H1 (cell line): Measurements from ENCODE around the gene CPEB1. TPM values are rescaled to one million over a fixed set of nuclear protein-coding genes. Genes with fewer than 3 reads are reported as not detected.

Experiments
- CTCF ChIA-PET: fragments of 300-600 bp; sonication (Branson Sonifier 250); formaldehyde crosslinking; loops from one replicate; lab custom pipeline; 2021; ENCODE audit not compliant: partially characterized antibody; lab: Charles Lee
- POLR2A ChIA-PET: fragments of 300-600 bp; sonication (Branson Sonifier 250); formaldehyde crosslinking; loops from one replicate; lab custom pipeline; 2021; ENCODE audit warnings: inconsistent platforms; ENCODE audit not compliant: partially characterized antibody; lab: Charles Lee
- DNase-seq, 2 experiments: peaks; one replicate each; pipeline versions ENCODE4 v3.0.0 to v3.0.0-alpha.2; 2010 to 2022; ENCODE audit warnings: low spot score in 2 of 2, low read depth in 1 of 2, mixed read lengths in 1 of 2
- FAIRE-seq: peaks from 2 replicates; lab custom pipeline; 2011; peaks lifted over from hg19 to GRCh38; lab: Jason Lieb, UNC
- H2AFZ ChIP-seq: 2 replicates; pipeline ENCODE4 v1.8.1; 2012; ENCODE audit warnings: low read length, inconsistent platforms
- H2AK5ac ChIP-seq: 2 replicates; pipeline ENCODE4 v1.6.1; 2013; ENCODE audit warnings: low read depth, low read length
- H2BK120ac ChIP-seq: replicated peaks from 2 replicates; pipeline ENCODE3; 2013; ENCODE audit warnings: low read depth, low read length, inconsistent platforms
- H2BK12ac ChIP-seq: 2 replicates; pipeline ENCODE4 v1.6.1; 2013; ENCODE audit warnings: low read depth, low read length
- H2BK15ac ChIP-seq: 2 replicates; pipeline ENCODE4 v1.6.1; 2013; ENCODE audit warnings: low read length
- H2BK20ac ChIP-seq: 2 replicates; pipeline ENCODE4 v1.6.1; 2013; ENCODE audit warnings: low read length
- H2BK5ac ChIP-seq: 2 replicates; pipeline ENCODE4 v1.6.1; 2013; ENCODE audit warnings: low read depth, low read length
- H3K14ac ChIP-seq: 2 replicates; pipeline ENCODE4 v1.6.1; 2013; ENCODE audit warnings: inconsistent platforms; ENCODE audit not compliant: insufficient read length
- H3K18ac ChIP-seq: 2 replicates; pipeline ENCODE4 v1.6.1; 2013; ENCODE audit warnings: low read length; ENCODE audit errors: extremely low read depth
- H3K23ac ChIP-seq: 2 replicates; pipeline ENCODE4 v1.6.1; 2013; ENCODE audit warnings: inconsistent platforms; ENCODE audit not compliant: insufficient read length
- H3K23me2 ChIP-seq: 2 replicates; pipeline ENCODE4 v1.6.1; 2013; ENCODE audit warnings: low read depth, low read length
- H3K27ac ChIP-seq: 2 replicates; pipeline ENCODE4 v1.6.1; 2011; ENCODE audit warnings: low read depth, low read length, inconsistent platforms
- H3K27me3 ChIP-seq, 4 experiments: replicated peaks in 1 of 4; 1 replicate in 1 of 4; 2 replicates in 3 of 4; pipeline versions ENCODE4 v1.6.1 to v1.8.1; 2011 to 2013; ENCODE audit warnings: low read length in 3 of 4, mild to moderate bottlenecking in 3 of 4, inconsistent platforms in 2 of 4, mixed read lengths in 2 of 4, moderate library complexity in 1 of 4; ENCODE audit not compliant: control insufficient read depth in 3 of 4, insufficient read depth in 3 of 4; ENCODE audit errors: extremely low read depth in 1 of 4
- H3K36me3 ChIP-seq, 4 experiments: 2 replicates each; pipeline versions ENCODE4 v1.6.1 to v1.8.1; 2011 to 2013; ENCODE audit warnings: mild to moderate bottlenecking in 4 of 4, low read length in 3 of 4, moderate library complexity in 2 of 4, control low read depth in 1 of 4, inconsistent platforms in 1 of 4; ENCODE audit not compliant: insufficient read depth in 4 of 4, control insufficient read depth in 2 of 4
- H3K4ac ChIP-seq: replicated peaks from 2 replicates; pipeline ENCODE3; 2013; ENCODE audit warnings: low read length, low read depth, mixed read lengths, inconsistent platforms; ENCODE audit not compliant: insufficient read length
- H3K4me1 ChIP-seq, 4 experiments: replicated peaks in 1 of 4; 1 replicate in 1 of 4; 2 replicates in 3 of 4; pipeline versions ENCODE4 v1.6.1 to v1.8.1; 2011 to 2013; ENCODE audit warnings: low read length in 3 of 4, inconsistent platforms in 2 of 4, mixed read lengths in 1 of 4; ENCODE audit not compliant: insufficient read depth in 4 of 4, control insufficient read depth in 3 of 4
- H3K4me2 ChIP-seq, 2 experiments: 2 replicates each; pipeline versions ENCODE4 v1.6.1 to v1.8.1; 2011 to 2013; ENCODE audit warnings: low read depth in 2 of 2, low read length in 2 of 2, control low read depth in 1 of 2, inconsistent platforms in 1 of 2, mild to moderate bottlenecking in 1 of 2; ENCODE audit not compliant: insufficient read depth in 1 of 2
- H3K4me3 ChIP-seq, 4 experiments: fragments of 200-600, 300-600 bp in 1 of 4; sonication (generic), shearing (Covaris generic), sonication (Bioruptor Twin) in 1 of 4; 2 replicates each; pipeline versions ENCODE4 v1.5.1 to v1.8.1; 2011 to 2016; ENCODE audit warnings: low read length in 4 of 4, low read depth in 3 of 4, control low read depth in 2 of 4, inconsistent platforms in 2 of 4, mild to moderate bottlenecking in 2 of 4, mixed read lengths in 1 of 4, moderate library complexity in 1 of 4; ENCODE audit not compliant: insufficient read depth in 2 of 4; ENCODE audit errors: extremely low read depth in 1 of 4
- H3K56ac ChIP-seq: replicated peaks from 2 replicates; pipeline ENCODE3; 2013; ENCODE audit warnings: low read depth, mild to moderate bottlenecking, mixed read lengths, low read length, inconsistent platforms; ENCODE audit not compliant: insufficient read length
- H3K79me1 ChIP-seq: 2 replicates; pipeline ENCODE4 v1.6.1; 2013; ENCODE audit warnings: low read depth, low read length, control low read depth
- H3K79me2 ChIP-seq, 2 experiments: 2 replicates each; pipeline versions ENCODE4 v1.6.1 to v1.8.1; 2012 to 2013; ENCODE audit warnings: low read length in 2 of 2, mild to moderate bottlenecking in 2 of 2, inconsistent platforms in 1 of 2; ENCODE audit not compliant: insufficient read depth in 2 of 2, control insufficient read depth in 1 of 2
- H3K9ac ChIP-seq, 4 experiments: replicated peaks in 1 of 4; 1 replicate in 1 of 4; 2 replicates in 3 of 4; pipeline versions ENCODE4 v1.6.1 to v1.8.1; 2011 to 2013; ENCODE audit warnings: low read depth in 3 of 4, low read length in 3 of 4, control low read depth in 2 of 4, mild to moderate bottlenecking in 2 of 4, moderate library complexity in 2 of 4, inconsistent platforms in 1 of 4; ENCODE audit errors: extremely low read depth in 1 of 4
- H3K9me3 ChIP-seq, 2 experiments: 2 replicates each; pipeline versions ENCODE4 v1.6.1 to v1.8.1; 2012 to 2013; ENCODE audit warnings: mild to moderate bottlenecking in 2 of 2, moderate library complexity in 2 of 2, control low read depth in 1 of 2, inconsistent platforms in 1 of 2, low read depth in 1 of 2, low read length in 1 of 2, mixed read lengths in 1 of 2; ENCODE audit not compliant: insufficient read depth in 2 of 2
- H4K20me1 ChIP-seq, 2 experiments: replicated peaks in 1 of 2; 2 replicates each; pipeline versions ENCODE3 to v1.8.1; 2011 to 2013; ENCODE audit warnings: inconsistent platforms in 2 of 2, low read length in 2 of 2, mild to moderate bottlenecking in 1 of 2; ENCODE audit not compliant: insufficient read depth in 2 of 2, control insufficient read depth in 1 of 2
- H4K5ac ChIP-seq: 2 replicates; pipeline ENCODE4 v1.6.1; 2013; ENCODE audit warnings: low read length, low read depth, mixed read lengths, inconsistent platforms; ENCODE audit not compliant: insufficient read length
- H4K8ac ChIP-seq: 2 replicates; pipeline ENCODE4 v1.8.0; 2013; ENCODE audit warnings: mild to moderate bottlenecking, moderate library complexity, low read length, inconsistent platforms; ENCODE audit not compliant: insufficient read depth; ENCODE audit errors: extremely low read depth
- H4K91ac ChIP-seq: replicated peaks from 2 replicates; pipeline ENCODE3; 2013; ENCODE audit warnings: low read length, mixed read lengths, inconsistent platforms; ENCODE audit not compliant: insufficient read length
- BCL11A ChIP-seq, 2 experiments: IDR thresholded peaks; one replicate each; pipeline ENCODE4 v1.6.1; 2011; ENCODE audit warnings: low read depth in 2 of 2, low read length in 2 of 2, mild to moderate bottlenecking in 2 of 2
- CEBPB ChIP-seq: IDR thresholded peaks from 2 replicates; pipeline ENCODE4 v1.6.1; 2012; ENCODE audit warnings: low read depth, low read length
- CHD1 ChIP-seq: IDR thresholded peaks from 2 replicates; pipeline ENCODE4 v1.6.1; 2012; ENCODE audit warnings: low read depth, low read length, improper control_type of control experiment
- GABPA ChIP-seq: IDR thresholded peaks from 2 replicates; pipeline ENCODE4 v1.6.1; 2011; ENCODE audit warnings: mild to moderate bottlenecking, low read length, moderate library complexity, borderline replicate concordance; ENCODE audit not compliant: insufficient read depth
- JUN ChIP-seq: IDR thresholded peaks from 2 replicates; pipeline ENCODE4 v1.6.1; 2011; ENCODE audit warnings: low read depth, mild to moderate bottlenecking, improper control_type of control experiment, low read length
- NANOG ChIP-seq: IDR thresholded peaks from 2 replicates; pipeline ENCODE4 v1.6.1; 2011; ENCODE audit warnings: low read length, low read depth, mild to moderate bottlenecking, inconsistent platforms; ENCODE audit not compliant: insufficient read depth, poor library complexity, severe bottlenecking
- POLR2A ChIP-seq, 2 experiments: IDR thresholded peaks; 1 replicate in 1 of 2; 2 replicates in 1 of 2; pipeline ENCODE4 v1.6.1; 2011; ENCODE audit warnings: low read depth in 2 of 2, low read length in 2 of 2, mild to moderate bottlenecking in 2 of 2; ENCODE audit errors: control extremely low read depth in 1 of 2
- RNF2 ChIP-seq: fragments of 200-900, 300-1000 bp; sonication (generic); IDR thresholded peaks from 2 replicates; pipeline ENCODE4 v1.7.1; 2016; ENCODE audit warnings: borderline replicate concordance, low read depth, mild to moderate bottlenecking, antibody characterized with exemption, low read length; ENCODE audit not compliant: poor library complexity, severe bottlenecking; ENCODE audit errors: missing control alignments
- SUZ12 ChIP-seq: fragments of 200-600 bp; sonication (generic); IDR thresholded peaks from 2 replicates; pipeline ENCODE4 v1.6.1; 2012; ENCODE audit warnings: mild to moderate bottlenecking, inconsistent platforms, low read length, moderate library complexity, mixed read lengths
- WGBS, 2 experiments: shearing (Covaris generic) in 1 of 2; methylation state at CpG; one replicate each; pipeline versions ENCODE4 v1.1.6 to v1.1.7; 2013 to 2015; ENCODE audit warnings: low lambda C conversion rate in 2 of 2, mixed read lengths in 2 of 2, inconsistent platforms in 1 of 2, low coverage in 1 of 2, missing lambda C conversion rate in 1 of 2; ENCODE audit not compliant: insufficient replicate concordance in 2 of 2, insufficient coverage in 1 of 2, insufficient read length in 1 of 2; ENCODE audit errors: extremely low coverage in 1 of 2, missing lambda C conversion rate in 1 of 2; 5-methylcytosine and 5-hydroxymethylcytosine counted together
- polyA plus RNA-seq, 7 experiments: library from polyadenylated mRNA; depleted of rRNA in 3 of 7; stranded (reverse) in 5 of 7; unstranded in 2 of 7; fragments of >200 nt in 5 of 7; fragments of 200-250 nt in 2 of 7; gene quantifications; 1 replicate in 5 of 7; 2 replicates in 1 of 7; 4 replicates in 1 of 7; pipeline versions ENCODE4 v1.2.1 to v1.2.3, GENCODE V29; 2011 to 2013; ENCODE audit warnings: missing spikeins in 2 of 7, mixed read lengths in 2 of 7
- total RNA-seq: library from RNA; stranded (reverse); fragmentation: NEBNext Ultra II Directional; extraction: Animal tissue kit (Norgen Biotek cat#: 25700); gene quantifications from 2 replicates; pipeline ENCODE4 v1.2.1, GENCODE V29; 2021
- TF ChIP-seq, protein P1 (sequence below): IDR thresholded peaks from 2 replicates; pipeline ENCODE4 v1.6.1; 2011; ENCODE audit warnings: low read length, improper control_type of control experiment

The CPEB1 gene
- total and polyA plus RNA-seq, 2 of the 8 experiments (the other 6 are each of a cell fraction or from before 2014, with no cell fraction given): 4.4 to 4.5 TPM

- Histone ChIP-seq H3K36me3 (peaks cover 0 to 6% (median 0%) of the 10 kb centered on the region in 4 experiments; a peak in 1 of 8 replicates), H3K18ac (no peak overlapping the region), H3K4me2 (no peak overlapping the region; a peak in 1 of 4 replicates), H3K79me1 (no peaks in the 10 kb centered on the region), H3K9me3 (peaks cover 0 to 7% of the 10 kb centered on the region in 2 experiments; a peak in 2 of 4 replicates), H4K20me1 (peaks cover 0 to 2% of the 10 kb centered on the region in 2 experiments), H3K14ac (no peak overlapping the region), H3K27me3 (peaks cover 27 to 55% (median 50%) of the 10 kb centered on the region in 4 experiments), H2AK5ac (0 out of 2 replicates have a peak overlapping the region, but pooled peaks have one; percentile 13), H2BK5ac (no peak overlapping the region), H3K9ac (no peak overlapping the region), H3K23ac (no peak overlapping the region), H2BK12ac (no peak overlapping the region), H3K27ac (no peak overlapping the region), H4K5ac (no peak overlapping the region), H3K56ac (no peak overlapping the region), H3K79me2 (no peaks in the 10 kb centered on the region), H4K8ac (no peak overlapping the region), H3K4me1 (peaks cover 0 to 5% (median 3%) of the 10 kb centered on the region in 4 experiments; a peak in 4 of 7 replicates), H2BK120ac (no peak overlapping the region), H3K4me3 (no peak overlapping the region), H3K23me2 (peaks cover 9% of the 10 kb centered on the region; the same call in 1 of the 2 replicates), H2BK15ac (peak overlapping the region; percentile 19; the same call in 1 of the 2 replicates), H2AFZ (no peak overlapping the region), H2BK20ac (no peak overlapping the region), H3K4ac (no peak overlapping the region), H4K91ac (no peak overlapping the region)
- no peak for DNase-seq
- WGBS, 2 experiments: 81% methylated on average over 11 of the region's 11 CpGs; no CpG with 5 or more reads in 1 of the 2 experiments
- no peak for FAIRE-seq
- ChIA-PET POLR2A (interaction anchor here (0.7 kb wide), 1 partner anchor 60 kb away, joined by 3 read pairs; no protein-coding TSS in a partner anchor), CTCF (interaction anchor here (0.7 to 2.1 kb wide), 8 partner anchors 10 to 350 kb away, joined by 3 to 12 read pairs (median 4); no protein-coding TSS in a partner anchor)
- no peak for TF ChIP-seq JUN
- TF ChIP-seq SUZ12: no peak
- TF ChIP-seq NANOG: no peak
- TF ChIP-seq RNF2: no peak
- TF ChIP-seq CEBPB: no peak
- no peak for TF ChIP-seq BCL11A (IDR thresholded peaks at IDR 0.05; ENCODE audit: low read depth in 2 of 2, low read length in 2 of 2)
- TF ChIP-seq, protein P1, sequence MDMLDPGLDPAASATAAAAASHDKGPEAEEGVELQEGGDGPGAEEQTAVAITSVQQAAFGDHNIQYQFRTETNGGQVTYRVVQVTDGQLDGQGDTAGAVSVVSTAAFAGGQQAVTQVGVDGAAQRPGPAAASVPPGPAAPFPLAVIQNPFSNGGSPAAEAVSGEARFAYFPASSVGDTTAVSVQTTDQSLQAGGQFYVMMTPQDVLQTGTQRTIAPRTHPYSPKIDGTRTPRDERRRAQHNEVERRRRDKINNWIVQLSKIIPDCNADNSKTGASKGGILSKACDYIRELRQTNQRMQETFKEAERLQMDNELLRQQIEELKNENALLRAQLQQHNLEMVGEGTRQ: no peak
- no peak for TF ChIP-seq GABPA
- no peak for TF ChIP-seq POLR2A (IDR thresholded peaks at IDR 0.05; ENCODE audit: control extremely low read depth in 1 of 2, low read depth in 2 of 2, low read length in 2 of 2)
- no peak for TF ChIP-seq CHD1
Measured at GRCh38 chr15:82649226-82649999, 2.2 kb upstream of the CPEB1 start.
